Cardiac fibroblast (primary cell): ENCODE measurements around the gene FSTL4.
"Not testable (repeated sequence)": the region's sequence is repeated elsewhere in the genome, so short reads cannot be mapped to it uniquely, and the experiment has no call there.

ENCODE experiments used
- DNase-seq, 2 donors: peaks; one replicate each; pipeline versions ENCODE4 v3.0.0 to v3.0.0-alpha.2; 2010; ENCODE audit warnings: low read depth in 2 of 2
- H3K4me3 ChIP-seq, 2 donors: replicated peaks in 1 of 2; 1 replicate in 1 of 2; 2 replicates in 1 of 2; pipeline ENCODE4 v1.5.1; 2011; ENCODE audit warnings: low read depth in 2 of 2, low read length in 2 of 2, mild to moderate bottlenecking in 2 of 2, moderate library complexity in 1 of 2
- TF ChIP-seq, protein P1 (sequence below): IDR thresholded peaks from one replicate; pipeline ENCODE4 v1.5.1; 2011; ENCODE audit warnings: low read depth, mild to moderate bottlenecking, low read length, inconsistent platforms

The FSTL4 gene

DNA sequence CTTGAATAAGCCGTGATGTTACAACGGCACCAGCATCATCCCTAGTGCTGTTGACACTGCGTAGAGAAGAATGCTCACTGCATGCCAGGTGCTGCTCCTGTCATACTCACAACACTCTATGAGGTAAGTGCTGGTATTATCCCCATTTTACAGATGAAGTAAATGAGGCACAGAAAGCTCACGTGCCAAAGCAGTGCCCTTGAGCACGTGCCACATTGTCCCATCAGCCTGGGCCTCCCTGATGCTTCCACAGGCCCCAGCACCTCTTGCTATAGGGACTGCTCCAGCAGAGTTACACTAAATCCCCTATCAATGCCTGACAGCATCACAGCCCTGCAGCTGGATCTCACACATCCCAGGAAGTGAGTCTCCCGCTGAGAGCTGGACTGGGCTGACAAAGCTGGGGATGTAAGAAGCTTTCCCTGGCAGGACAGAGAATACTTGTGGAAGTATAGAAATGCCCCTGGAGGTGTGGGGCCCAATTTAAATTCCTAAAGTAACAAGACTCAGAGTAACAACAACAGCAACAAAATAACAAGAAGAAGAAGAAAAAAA, 216.1 kb downstream of the FSTL4 start:
- no peak overlapping the region for H3K4me3 ChIP-seq
- no peak for DNase-seq
- TF ChIP-seq, protein P1, sequence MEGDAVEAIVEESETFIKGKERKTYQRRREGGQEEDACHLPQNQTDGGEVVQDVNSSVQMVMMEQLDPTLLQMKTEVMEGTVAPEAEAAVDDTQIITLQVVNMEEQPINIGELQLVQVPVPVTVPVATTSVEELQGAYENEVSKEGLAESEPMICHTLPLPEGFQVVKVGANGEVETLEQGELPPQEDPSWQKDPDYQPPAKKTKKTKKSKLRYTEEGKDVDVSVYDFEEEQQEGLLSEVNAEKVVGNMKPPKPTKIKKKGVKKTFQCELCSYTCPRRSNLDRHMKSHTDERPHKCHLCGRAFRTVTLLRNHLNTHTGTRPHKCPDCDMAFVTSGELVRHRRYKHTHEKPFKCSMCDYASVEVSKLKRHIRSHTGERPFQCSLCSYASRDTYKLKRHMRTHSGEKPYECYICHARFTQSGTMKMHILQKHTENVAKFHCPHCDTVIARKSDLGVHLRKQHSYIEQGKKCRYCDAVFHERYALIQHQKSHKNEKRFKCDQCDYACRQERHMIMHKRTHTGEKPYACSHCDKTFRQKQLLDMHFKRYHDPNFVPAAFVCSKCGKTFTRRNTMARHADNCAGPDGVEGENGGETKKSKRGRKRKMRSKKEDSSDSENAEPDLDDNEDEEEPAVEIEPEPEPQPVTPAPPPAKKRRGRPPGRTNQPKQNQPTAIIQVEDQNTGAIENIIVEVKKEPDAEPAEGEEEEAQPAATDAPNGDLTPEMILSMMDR: no peak

DNA sequence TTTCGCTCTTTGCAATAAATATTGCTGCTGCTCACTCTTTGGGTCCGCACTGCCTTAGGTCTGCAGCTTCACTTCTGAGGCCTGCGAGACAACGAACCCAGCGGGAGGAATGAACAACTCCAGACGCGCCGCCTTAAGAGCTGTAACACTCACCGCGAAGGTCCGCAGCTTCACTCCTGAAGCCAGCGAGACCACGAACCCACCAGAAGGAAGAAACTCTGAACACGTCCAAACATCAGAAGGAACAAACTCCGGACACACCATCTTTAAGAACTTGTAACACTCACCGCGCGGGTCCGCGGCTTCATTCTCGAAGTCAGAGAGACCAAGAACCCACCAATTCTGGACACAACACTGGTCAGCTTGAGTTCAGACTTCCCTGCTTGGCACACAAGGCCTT, 217.1 kb downstream of the FSTL4 start:
- H3K4me3 ChIP-seq, DNase-seq: not testable (repeated sequence)

DNA sequence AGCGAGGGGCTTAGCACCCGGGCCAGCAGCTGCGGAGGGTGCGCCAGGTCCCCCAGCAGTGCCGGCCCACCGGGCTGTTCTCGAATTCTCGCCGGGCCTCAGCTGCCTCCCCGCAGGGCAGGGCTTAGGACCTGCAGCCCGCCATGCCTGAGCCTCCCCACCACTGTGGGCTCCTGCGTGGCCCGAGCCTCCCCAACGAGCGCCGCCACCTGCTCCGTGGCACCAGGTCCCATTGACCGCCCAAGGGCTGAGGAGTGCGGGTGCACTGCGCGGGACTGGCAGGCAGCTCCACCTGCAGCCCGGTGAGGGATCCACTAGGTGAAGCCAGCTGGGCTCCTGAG, 217.9 kb downstream of the FSTL4 start:
- not testable (repeated sequence) for H3K4me3 ChIP-seq, DNase-seq

DNA sequence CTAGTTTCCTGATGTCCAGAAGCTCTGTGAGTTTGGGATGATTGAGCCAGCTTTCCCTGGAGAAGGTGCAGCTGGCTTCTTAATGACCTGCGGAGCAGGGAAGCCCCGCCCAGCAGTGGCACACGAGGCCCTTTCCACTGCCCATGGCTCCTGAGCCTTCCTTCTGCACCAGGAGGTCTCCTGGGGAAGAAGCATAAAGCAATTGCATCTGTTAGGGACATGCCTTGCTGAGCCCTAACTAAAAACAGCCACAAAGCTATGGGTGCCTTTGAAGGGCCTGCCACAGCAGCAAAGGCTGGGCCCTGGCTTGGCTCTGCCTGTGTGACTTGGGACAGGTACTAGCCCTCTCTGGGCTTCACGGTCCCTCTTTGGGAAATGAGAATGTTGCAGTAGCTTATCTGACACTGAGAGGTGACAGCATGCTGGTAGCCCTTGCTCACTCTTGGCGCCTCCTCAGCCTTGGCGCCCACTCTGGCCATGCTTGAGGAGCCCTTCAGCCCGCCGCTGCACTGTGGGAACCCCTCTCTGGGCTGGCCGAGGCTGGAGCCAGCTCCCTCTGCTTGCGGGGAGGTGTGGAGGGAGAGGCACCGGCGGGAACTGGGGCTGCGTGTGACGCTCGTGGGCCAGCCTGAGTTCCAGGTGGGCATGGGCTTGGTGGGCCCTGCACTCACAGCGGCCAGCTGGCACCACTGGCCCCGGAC, 218.4 kb downstream of the FSTL4 start:
- H3K4me3 ChIP-seq: no peak overlapping the region
- no peak for DNase-seq
- TF ChIP-seq, protein P1: no peak

DNA sequence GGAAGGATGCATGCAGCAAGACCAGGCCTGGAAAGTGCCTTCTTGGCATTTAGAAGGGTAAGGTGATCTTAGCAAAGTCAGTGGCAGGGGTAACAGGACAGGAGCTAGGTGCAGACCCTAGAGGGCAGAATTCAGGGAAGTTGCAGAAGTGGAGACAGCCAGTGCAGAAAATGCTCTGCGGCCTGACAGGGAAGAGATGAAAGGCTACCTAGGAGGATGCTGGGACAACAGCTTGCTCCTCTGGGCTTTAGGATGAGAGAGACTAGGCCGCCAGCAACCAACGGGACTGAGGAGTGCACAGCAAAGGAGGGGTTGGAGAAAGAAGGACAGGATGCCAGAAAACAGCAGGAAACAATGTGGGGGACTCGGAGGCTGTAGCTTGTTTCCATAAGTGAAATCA, 219.9 kb downstream of the FSTL4 start:
- DNase-seq: no peak
- TF ChIP-seq, protein P1: no peak
- no peak overlapping the region for H3K4me3 ChIP-seq

DNA sequence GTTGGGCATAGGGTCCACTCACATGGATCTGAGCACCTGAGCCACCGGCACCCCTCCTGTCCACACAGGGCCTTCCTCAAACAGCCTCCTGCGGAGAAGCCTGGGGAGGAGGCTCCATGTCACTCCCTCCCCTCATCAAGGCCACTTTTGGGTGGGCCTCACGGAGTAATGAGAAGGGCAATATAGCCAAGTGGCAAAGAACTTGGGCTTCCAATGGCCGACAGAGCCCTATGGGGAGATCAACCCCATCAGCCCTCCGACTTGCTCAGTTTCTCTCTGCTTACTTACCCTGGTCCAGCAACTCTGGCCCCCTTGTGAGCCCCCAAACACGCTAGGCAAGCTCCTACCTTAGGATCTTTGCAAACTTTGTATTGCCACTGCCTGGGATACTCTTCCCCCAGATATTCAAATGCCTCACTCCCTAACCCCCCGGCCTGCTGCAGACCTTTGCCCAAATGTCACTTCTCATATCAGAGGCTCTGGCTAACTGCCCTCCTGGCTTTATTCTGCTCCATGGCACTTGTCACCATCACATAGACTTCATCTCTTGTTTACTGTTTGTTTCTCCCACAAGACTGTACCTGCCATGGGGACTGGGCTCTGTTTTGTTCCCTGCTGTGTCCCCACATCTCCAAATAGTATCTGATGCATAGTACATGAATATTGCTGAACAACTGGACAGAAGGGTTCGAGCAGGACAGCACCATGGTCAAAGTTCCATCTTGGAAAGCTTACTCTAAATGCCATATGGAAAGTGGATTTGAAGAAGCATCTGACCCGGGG, 220.8 kb downstream of the FSTL4 start:
- TF ChIP-seq, protein P1: no peak
- no peak overlapping the region for H3K4me3 ChIP-seq

DNA sequence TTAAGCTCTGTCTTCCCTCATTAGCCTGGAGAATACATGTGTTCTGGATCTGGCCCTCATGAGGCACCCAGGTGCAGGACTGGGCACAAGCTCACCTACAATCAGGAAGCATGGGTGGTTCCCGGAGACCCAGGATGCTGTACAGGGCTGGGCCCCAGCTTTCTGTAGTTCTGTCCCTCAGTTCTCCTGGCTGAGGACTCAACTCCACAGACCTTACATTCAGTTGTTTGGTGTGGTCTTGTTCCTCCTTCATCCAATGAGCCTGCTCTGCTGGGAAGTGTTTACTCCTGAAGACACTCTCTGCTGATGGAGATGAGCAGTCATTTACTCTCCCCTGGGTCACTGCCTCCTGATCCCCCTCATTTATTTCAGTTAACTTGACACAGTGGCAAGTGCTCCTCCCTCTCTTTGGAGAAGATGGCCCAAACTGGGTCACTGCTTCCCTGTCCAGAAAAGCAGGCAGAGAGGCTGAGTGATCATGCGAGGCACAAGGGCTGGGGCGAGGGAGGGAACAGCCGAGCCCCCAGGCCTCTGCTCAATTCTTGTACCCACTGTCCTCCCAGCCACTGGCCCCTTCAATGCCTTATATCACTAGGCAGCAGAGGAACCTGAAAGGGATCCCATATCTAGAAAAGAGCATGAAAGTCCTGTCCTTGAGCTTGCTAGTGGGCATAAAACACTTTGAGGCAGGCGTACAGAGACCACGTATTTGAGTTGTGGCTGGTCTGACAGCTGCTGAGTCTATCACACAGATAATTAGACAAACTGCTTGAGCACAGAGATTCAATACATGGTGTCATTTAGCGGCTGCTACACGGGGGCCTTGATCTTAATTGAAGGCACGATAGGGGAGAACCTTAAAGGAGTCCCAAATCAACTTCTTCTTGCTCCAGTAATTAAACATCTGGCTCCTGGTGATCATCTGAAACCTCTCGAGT, 221.7 kb downstream of the FSTL4 start:
- DNase-seq: no peak
- TF ChIP-seq, protein P1: no peak

More for the DNA sequence above, 220.8 kb downstream of the FSTL4 start:
- no peak for DNase-seq

More for the DNA sequence above, 221.7 kb downstream of the FSTL4 start:
- no peak overlapping the region for H3K4me3 ChIP-seq
